Neural crest cell (in vitro differentiated cells): Measurements from ENCODE around the gene PIGO. TPM values are rescaled to one million over a fixed set of nuclear protein-coding genes. Genes with fewer than 3 reads are reported as not detected.
A peak's percentile ranks its signal among the peaks of the same experiment; 100 is the strongest.

Experiments used
- DNase-seq: peaks from one replicate; pipeline ENCODE4 v3.0.0; 2021; ENCODE audit warnings: low read depth, mixed read lengths, low spot score
- H3K27ac Mint-ChIP-seq: one replicate; pipeline ENCODE4 v1.8.0; 2021; ENCODE audit warnings: mild to moderate bottlenecking, mixed read lengths; ENCODE audit not compliant: unreplicated experiment
- H3K27me3 Mint-ChIP-seq: 2 replicates; pipeline ENCODE4 v1.8.0; 2021; ENCODE audit warnings: low read depth, mild to moderate bottlenecking, mixed read lengths
- H3K36me3 Mint-ChIP-seq: 2 replicates; pipeline ENCODE4 v1.8.0; 2021; ENCODE audit warnings: low read depth, mild to moderate bottlenecking, mixed read lengths
- H3K4me1 Mint-ChIP-seq: 2 replicates; pipeline ENCODE4 v1.8.0; 2021; ENCODE audit warnings: mixed read lengths
- H3K4me3 Mint-ChIP-seq: one replicate; pipeline ENCODE4 v1.8.0; 2021; ENCODE audit warnings: mild to moderate bottlenecking, mixed read lengths
- H3K9me3 Mint-ChIP-seq: 2 replicates; pipeline ENCODE4 v1.8.0; 2021; ENCODE audit warnings: mixed read lengths
- total RNA-seq: library from RNA; stranded (reverse); gene quantifications from 2 replicates; pipeline ENCODE4 v1.2.1, GENCODE V29; 2021
- TF ChIP-seq, protein P1 (sequence below): fragments of 200-600 bp; sonication (generic); conservative IDR thresholded peaks from 2 replicates; pipeline ENCODE4 v1.5.0; 2021; ENCODE audit warnings: antibody characterized with exemption, mild to moderate bottlenecking

The PIGO gene
- total RNA-seq, 1 donor from 2014 or later = 28.3 TPM

DNA sequence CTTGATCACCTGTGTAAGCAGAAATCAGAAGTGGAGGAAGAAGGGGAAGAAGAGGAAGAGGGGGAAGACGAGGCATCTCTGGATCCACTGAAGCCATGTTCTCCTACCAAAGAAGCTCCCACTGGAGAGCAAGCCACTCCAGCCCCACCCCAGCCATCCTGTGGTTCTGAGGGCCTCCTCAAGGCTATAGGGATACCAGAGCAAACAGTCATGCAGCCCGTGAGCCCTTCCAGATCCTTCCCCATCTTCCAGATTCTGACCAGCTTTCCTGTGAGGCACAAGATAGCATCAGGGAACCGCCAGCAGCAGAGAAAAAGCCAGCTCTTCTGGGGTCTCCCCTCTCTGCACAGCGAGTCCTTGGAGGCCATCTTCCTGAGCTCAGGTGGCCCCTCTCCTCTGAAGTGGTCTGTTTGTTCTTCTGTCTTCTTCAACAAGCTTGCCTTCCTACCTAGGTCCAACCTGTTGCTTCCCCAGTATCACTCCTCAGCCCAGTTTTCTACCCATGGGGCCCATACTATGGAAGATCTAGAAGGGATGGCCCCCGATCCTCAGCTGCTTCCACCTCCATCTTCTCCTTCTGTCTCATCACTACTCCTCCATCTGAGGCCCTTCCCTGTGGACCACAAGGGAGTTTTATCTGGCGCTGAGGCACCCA is 53.4 kb downstream of the PIGO start:
- TF ChIP-seq, protein P1, sequence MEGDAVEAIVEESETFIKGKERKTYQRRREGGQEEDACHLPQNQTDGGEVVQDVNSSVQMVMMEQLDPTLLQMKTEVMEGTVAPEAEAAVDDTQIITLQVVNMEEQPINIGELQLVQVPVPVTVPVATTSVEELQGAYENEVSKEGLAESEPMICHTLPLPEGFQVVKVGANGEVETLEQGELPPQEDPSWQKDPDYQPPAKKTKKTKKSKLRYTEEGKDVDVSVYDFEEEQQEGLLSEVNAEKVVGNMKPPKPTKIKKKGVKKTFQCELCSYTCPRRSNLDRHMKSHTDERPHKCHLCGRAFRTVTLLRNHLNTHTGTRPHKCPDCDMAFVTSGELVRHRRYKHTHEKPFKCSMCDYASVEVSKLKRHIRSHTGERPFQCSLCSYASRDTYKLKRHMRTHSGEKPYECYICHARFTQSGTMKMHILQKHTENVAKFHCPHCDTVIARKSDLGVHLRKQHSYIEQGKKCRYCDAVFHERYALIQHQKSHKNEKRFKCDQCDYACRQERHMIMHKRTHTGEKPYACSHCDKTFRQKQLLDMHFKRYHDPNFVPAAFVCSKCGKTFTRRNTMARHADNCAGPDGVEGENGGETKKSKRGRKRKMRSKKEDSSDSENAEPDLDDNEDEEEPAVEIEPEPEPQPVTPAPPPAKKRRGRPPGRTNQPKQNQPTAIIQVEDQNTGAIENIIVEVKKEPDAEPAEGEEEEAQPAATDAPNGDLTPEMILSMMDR = no peak
- H3K36me3 Mint-ChIP-seq = peaks cover 30% of the 10 kb centered on the region
- DNase-seq = no peak
- no peak overlapping the region for H3K27ac Mint-ChIP-seq
- H3K4me1 Mint-ChIP-seq = peaks cover 16% of the 10 kb centered on the region
- no peak overlapping the region for H3K4me3 Mint-ChIP-seq
- peaks cover 3% of the 10 kb centered on the region for H3K9me3 Mint-ChIP-seq
- no peaks in the 10 kb centered on the region for H3K27me3 Mint-ChIP-seq

DNA sequence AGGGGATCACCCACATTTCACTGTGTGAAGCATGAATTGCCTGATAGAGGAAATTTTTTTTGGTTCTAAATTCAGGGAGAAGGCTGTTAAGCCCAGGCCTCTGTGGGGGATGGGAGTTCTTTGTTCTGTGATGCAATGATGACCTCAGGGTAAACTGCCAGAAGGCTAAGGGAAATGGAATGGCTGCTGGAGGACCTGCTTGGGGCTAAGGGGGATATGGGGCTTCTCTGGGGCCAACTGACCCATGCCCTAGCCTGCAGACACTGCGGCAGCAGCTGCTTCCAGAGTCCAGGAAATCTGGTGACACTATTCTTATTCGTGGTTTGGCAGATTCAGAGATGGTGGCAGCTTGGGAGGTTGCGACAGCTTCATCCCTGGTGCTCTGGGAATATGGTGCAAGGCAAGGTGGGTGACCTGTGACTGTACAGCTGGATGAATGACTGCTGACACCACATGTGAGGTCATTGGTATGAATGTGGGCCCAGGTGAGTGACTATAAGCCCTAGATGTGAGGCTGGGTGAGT is 54.2 kb downstream of the PIGO start:
- Mint-ChIP-seq H3K4me1 (peaks cover 16% of the 10 kb centered on the region), H3K9me3 (peaks cover 3% of the 10 kb centered on the region), H3K27ac (peak overlapping the region; percentile 67), H3K27me3 (no peaks in the 10 kb centered on the region), H3K36me3 (peaks cover 30% of the 10 kb centered on the region), H3K4me3 (no peak overlapping the region)
- TF ChIP-seq, protein P1 = no peak
- no peak for DNase-seq

Other genes with a start within 250 kb of the PIGO start
- 0.63 and 1.2 TPM in 2 replicates for gene PHF24, start 138.3 kb downstream of the PIGO start, total RNA-seq
- 27.1 and 28.7 TPM in 2 replicates for gene DNAJB5, start 106.8 kb downstream of the PIGO start, total RNA-seq
- gene VCP, start 24.0 kb downstream of the PIGO start, total RNA-seq = 368 and 374 TPM in 2 replicates
- 115 and 126 TPM in 2 replicates for gene FANCG, start 16.6 kb downstream of the PIGO start, total RNA-seq
- gene STOML2, start 6.5 kb upstream of the PIGO start, total RNA-seq = 184 and 186 TPM in 2 replicates
- gene ATOSB, start 19.3 kb upstream of the PIGO start, total RNA-seq = 12.2 and 15.2 TPM in 2 replicates
- gene UNC13B, start 65.4 kb upstream of the PIGO start, total RNA-seq = 56.9 and 58.0 TPM in 2 replicates